Stomach smooth muscle (tissue), 2 donors: ENCODE measurements around the gene FGFR2.
A peak's percentile ranks its signal among the peaks of the same experiment; 100 is the strongest.

Experiments used
- H3K27ac ChIP-seq: one replicate; pipeline ENCODE4 v1.7.0; 2013; ENCODE audit warnings: mild to moderate bottlenecking, low read length, inconsistent platforms
- H3K27me3 ChIP-seq, 2 donors: one replicate each; pipeline ENCODE4 v1.7.0; 2013; ENCODE audit warnings: low read length in 2 of 2; ENCODE audit not compliant: insufficient read depth in 2 of 2, control insufficient read depth in 1 of 2
- H3K36me3 ChIP-seq, 2 donors: one replicate each; pipeline ENCODE4 v1.7.0; 2013; ENCODE audit warnings: low read length in 2 of 2; ENCODE audit not compliant: control insufficient read depth in 2 of 2, insufficient read depth in 2 of 2
- H3K4me1 ChIP-seq: one replicate; pipeline ENCODE4 v1.7.0; 2013; ENCODE audit warnings: low read length; ENCODE audit not compliant: control insufficient read depth, insufficient read depth
- H3K4me3 ChIP-seq, 2 donors: one replicate each; pipeline ENCODE4 v1.7.0; 2013; ENCODE audit warnings: low read length in 2 of 2
- H3K9ac ChIP-seq, 2 donors: one replicate each; pipeline ENCODE4 v1.7.0; 2013; ENCODE audit warnings: low read length in 2 of 2, mild to moderate bottlenecking in 1 of 2
- H3K9me3 ChIP-seq, 2 donors: one replicate each; pipeline ENCODE4 v1.7.0; 2013; ENCODE audit warnings: low read length in 2 of 2; ENCODE audit not compliant: control insufficient read depth in 2 of 2
- donor health status: healthy.
- donor health status: Pancreatic carcinoma.

FGFR2 gene

DNA sequence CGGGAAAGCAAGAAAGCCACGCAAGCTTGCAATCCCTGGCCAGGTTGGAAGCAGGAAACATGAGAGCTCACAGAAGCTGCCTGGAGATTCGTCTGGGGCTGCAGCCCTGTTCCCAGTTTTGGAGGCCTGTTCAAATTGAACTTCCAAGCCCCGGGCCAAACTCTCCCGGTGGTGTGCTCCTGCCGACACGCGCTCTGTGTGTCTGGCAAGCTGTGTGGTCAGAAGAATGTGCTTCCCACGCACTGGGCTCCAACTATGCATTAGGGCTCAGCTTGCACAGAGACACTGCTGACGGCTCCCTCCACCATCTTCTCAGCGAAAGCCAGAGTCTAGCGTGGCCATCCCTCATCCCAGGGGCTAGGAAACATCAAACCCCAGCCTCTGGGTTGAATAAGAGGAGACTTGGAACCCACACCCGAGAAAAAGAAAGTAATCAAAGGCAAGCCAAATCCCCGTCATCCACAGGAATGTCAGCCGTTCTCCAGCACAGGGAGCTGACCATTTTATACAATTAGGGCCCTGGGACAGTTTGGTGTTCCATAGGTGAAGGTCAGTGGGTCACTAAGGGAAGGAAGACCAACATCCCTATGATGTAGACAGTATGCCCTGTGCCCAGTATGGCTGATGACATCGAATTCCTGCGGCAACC lies 107.2 kb downstream of the FGFR2 start:
- Histone ChIP-seq H3K9me3 (no peaks in the 10 kb centered on the region), H3K27ac (peak overlapping the region; percentile 60), H3K4me1 (peaks cover 16% of the 10 kb centered on the region), H3K9ac (peak overlapping the region; percentile 21 to 23), H3K4me3 (peak overlapping the region; percentile 42 to 68), H3K27me3 (no peaks in the 10 kb centered on the region), H3K36me3 (peaks cover 11 to 19% of the 10 kb centered on the region in 2 donors)

DNA sequence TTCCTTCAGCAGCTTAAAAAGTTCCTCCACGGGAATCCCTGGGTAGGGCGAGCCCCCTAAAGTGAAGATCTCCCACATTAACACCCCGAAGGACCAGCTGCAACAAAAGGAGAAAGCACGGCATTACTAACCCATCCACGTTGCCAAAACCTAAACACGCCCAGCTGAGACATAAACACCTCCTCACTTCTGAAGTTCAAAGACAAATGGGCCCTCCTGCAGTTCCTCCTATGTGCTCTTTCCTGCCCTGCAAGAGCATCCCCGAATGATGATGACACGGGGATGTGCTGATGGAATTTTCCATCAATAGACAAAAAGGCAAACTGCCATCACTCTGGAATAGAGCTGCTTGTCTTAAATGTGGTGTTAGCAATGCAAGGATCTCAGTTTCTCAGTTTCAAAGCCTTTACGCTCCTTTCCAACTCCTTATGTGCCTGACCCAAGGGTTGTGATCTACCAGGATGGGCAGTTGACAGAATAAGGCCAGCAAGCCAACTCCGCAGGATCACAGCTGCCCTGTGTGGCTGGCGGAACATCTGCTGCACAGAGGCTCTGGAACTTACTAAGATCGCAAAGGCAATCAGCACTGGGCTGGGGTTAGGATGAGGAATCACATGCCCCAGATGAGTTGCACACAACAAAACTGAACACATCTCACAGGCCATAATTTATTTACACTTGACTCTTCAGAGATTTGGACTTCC lies 112.7 kb downstream of the FGFR2 start:
- no peak overlapping the region for H3K9ac ChIP-seq
- peaks cover 16% of the 10 kb centered on the region for H3K4me1 ChIP-seq
- peaks cover 13 to 29% of the 10 kb centered on the region in 2 donors for H3K36me3 ChIP-seq
- no peaks in the 10 kb centered on the region for H3K27me3 ChIP-seq
- H3K27ac ChIP-seq = peak overlapping the region; percentile 1
- H3K4me3 ChIP-seq = no peak overlapping the region
- no peaks in the 10 kb centered on the region for H3K9me3 ChIP-seq

DNA sequence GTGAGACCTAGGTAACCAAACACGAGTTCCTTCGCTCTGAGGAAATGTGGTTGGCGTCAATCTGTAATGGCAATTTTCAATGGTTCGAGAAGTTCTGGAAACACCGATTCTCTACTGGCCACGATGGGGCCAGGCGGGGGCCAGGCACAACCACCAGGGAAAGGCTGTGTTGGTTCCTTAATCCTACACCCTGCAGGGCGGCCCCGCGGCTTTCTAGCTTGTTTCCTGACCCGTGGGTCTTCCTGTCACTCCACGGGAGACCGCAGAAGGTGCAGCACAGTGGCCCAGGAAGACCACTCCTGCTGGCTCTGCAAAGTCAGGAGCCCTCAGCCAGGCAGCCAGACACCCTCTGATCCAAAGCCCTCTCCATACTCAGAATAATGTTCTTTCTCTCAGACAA lies 113.4 kb downstream of the FGFR2 start:
- Histone ChIP-seq H3K27me3 (no peaks in the 10 kb centered on the region), H3K4me1 (peaks cover 12% of the 10 kb centered on the region), H3K4me3 (no peak overlapping the region), H3K27ac (peak overlapping the region; percentile 1), H3K9ac (no peak overlapping the region), H3K9me3 (no peaks in the 10 kb centered on the region), H3K36me3 (peaks cover 16 to 29% of the 10 kb centered on the region in 2 donors)

- Histone ChIP-seq H3K27me3 (no peaks in the 10 kb centered on the region), H3K4me3 (no peak overlapping the region), H3K9me3 (no peaks in the 10 kb centered on the region), H3K9ac (no peak overlapping the region), H3K36me3 (peaks cover 16 to 33% of the 10 kb centered on the region in 2 donors), H3K4me1 (peaks cover 12% of the 10 kb centered on the region), H3K27ac (no peak overlapping the region)
These were observed 113.8 kb downstream of the FGFR2 start for GRCh38 chr10:121484401-121484800.

DNA sequence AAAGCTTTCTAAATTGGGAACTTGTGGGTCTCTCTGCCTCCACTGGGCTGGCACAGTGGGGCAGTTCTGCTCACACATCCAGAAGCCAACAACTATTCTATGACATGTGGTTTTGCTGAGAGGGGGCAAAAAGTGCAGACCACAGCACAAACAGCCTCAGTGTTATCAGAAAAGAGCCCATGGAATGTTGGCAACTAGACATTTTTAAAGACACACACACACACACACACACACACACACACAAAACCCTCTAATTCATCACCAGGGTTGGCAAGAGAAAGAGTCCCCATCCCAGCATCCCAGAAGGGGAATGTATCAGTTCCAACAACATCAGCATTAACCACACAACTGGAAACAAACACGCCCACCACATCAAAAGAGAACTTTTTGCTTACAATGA lies 117.1 kb downstream of the FGFR2 start:
- H3K9ac ChIP-seq = no peak overlapping the region
- H3K27me3 ChIP-seq = no peaks in the 10 kb centered on the region
- H3K36me3 ChIP-seq = peaks cover 15 to 27% of the 10 kb centered on the region in 2 donors
- peaks cover 7% of the 10 kb centered on the region for H3K4me1 ChIP-seq
- H3K4me3 ChIP-seq = no peak overlapping the region
- H3K9me3 ChIP-seq = no peaks in the 10 kb centered on the region
- H3K27ac ChIP-seq = no peak overlapping the region

GRCh38 chr10:121478556-121478955 lies 119.7 kb downstream of the FGFR2 start:
- H3K27ac ChIP-seq = no peak overlapping the region
- H3K9ac ChIP-seq = no peak overlapping the region
- H3K9me3 ChIP-seq = no peaks in the 10 kb centered on the region
- H3K4me3 ChIP-seq = no peak overlapping the region
- H3K4me1 ChIP-seq = no peaks in the 10 kb centered on the region
- H3K27me3 ChIP-seq = no peaks in the 10 kb centered on the region
- H3K36me3 ChIP-seq = peaks cover 11 to 14% of the 10 kb centered on the region in 2 donors

DNA sequence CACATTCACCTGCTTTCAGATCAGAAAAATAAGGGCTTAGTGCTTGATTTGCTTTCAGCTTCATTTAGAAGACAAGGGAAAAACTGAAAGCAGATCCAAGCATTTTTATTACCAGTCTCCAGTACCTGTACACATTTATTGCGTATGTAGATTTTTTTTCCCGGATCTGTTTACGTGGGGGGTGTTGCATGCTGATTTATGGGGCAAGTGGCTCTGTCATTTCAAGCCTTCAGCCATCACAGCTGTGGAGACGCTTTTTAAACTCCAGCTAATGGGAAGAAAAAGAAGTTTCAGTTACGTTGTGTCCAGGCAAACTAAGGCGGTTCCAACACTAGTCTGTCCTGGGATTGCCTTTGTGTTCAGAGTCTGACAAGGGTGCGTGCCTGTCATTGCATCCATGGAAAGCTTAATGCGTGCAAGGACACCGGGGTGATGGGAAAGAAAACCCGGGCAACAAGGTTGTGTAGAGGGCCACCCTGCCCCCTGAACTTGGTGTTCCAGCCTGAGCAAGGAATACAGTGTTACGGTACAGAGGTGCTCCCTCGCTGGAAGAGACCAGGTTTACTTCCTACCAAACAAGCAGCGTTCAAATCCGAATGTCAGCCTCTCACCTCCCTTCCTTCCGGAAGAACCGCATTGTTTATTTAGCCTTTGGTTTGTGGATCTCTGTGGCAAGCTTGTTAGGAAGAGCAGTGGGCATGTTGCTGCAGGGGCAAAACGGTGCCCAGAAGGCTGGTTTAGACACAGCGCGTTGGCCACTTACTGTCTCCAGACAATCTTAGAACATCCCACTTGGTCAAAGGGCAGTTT lies 128.2 kb downstream of the FGFR2 start:
- Histone ChIP-seq H3K27me3 (no peaks in the 10 kb centered on the region), H3K27ac (no peak overlapping the region), H3K4me3 (no peak overlapping the region), H3K9me3 (no peaks in the 10 kb centered on the region), H3K9ac (no peak overlapping the region), H3K36me3 (no peaks in the 10 kb centered on the region), H3K4me1 (no peaks in the 10 kb centered on the region)

DNA sequence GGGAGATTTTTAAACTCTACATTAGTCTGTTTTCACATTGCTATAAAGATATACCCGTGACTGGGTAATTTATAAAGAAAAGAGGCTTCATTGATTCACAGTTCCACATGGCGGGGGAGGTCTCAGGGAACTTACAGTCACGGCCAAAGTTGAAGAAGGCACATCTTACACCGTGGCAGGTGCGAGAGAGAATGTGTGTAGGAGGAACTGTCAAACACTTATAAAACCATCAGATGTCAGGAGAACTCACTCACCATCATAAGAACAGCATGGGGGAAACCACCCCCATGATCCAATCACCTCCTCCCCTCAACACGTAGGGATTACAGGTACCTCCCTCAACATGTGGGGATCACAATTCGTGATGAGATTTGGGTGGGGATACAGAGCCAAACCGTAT lies 129.5 kb downstream of the FGFR2 start:
- no peaks in the 10 kb centered on the region for H3K4me1 ChIP-seq
- no peak overlapping the region for H3K27ac ChIP-seq
- H3K27me3 ChIP-seq = no peaks in the 10 kb centered on the region
- H3K36me3 ChIP-seq = no peaks in the 10 kb centered on the region
- no peak overlapping the region for H3K4me3 ChIP-seq
- H3K9ac ChIP-seq = no peak overlapping the region
- H3K9me3 ChIP-seq = no peaks in the 10 kb centered on the region

DNA sequence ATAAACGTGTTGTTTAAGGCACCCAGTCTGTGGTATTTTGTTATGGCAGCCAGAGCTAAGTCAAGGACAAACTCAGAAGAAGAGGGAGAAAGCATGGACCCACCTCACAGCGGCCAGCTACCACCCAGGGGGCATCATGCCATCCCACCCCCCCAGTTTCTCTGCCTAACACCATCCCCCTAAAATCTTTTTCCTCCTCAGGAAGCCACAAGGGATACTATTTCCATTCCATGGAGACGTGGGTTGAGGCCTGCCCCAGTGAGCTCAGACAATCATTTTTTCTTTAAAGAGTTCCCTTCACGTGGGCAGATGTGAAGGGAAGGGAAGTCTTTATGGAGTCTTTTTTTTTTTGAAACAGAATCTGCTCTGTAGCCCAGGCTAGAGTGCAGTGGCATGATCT lies 131.8 kb downstream of the FGFR2 start:
- no peaks in the 10 kb centered on the region for H3K27me3 ChIP-seq
- H3K9me3 ChIP-seq = no peaks in the 10 kb centered on the region
- H3K9ac ChIP-seq = no peak overlapping the region
- no peaks in the 10 kb centered on the region for H3K36me3 ChIP-seq
- no peak overlapping the region for H3K4me3 ChIP-seq
- no peaks in the 10 kb centered on the region for H3K4me1 ChIP-seq
- no peak overlapping the region for H3K27ac ChIP-seq

DNA sequence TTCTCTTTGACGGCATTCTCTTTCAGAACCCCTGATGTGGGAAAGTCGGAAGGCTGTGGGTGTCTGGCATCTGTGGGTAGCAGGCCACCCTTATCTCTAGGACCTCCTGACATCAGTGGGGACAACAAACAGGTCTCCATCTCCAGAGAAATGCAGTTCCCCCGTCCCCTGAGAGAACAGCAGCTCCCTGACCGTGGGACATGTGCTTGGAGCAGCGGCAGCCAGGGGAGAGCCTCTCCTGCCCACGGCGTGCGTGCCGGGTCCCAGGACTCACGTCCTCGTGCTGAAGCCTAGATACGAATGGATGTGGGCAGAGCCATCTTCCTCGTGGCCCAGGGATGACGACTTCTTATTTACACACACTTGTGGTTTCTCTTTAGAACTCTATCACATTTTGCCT lies 133.0 kb downstream of the FGFR2 start:
- no peak overlapping the region for H3K27ac ChIP-seq
- H3K4me3 ChIP-seq = no peak overlapping the region
- no peaks in the 10 kb centered on the region for H3K27me3 ChIP-seq
- no peaks in the 10 kb centered on the region for H3K36me3 ChIP-seq
- peaks cover 5% of the 10 kb centered on the region for H3K4me1 ChIP-seq
- no peak overlapping the region for H3K9ac ChIP-seq
- H3K9me3 ChIP-seq = no peaks in the 10 kb centered on the region
